Liver (tissue), 9 donors: Measurements from ENCODE around the gene EIF4G1. TPM values are rescaled to one million over a fixed set of nuclear protein-coding genes. Genes with fewer than 3 reads are reported as not detected.

ENCODE experiments used
- DNase-seq: peaks from one replicate; pipeline ENCODE4 v3.0.0-alpha.2; 2017; ENCODE audit warnings: low spot score
- H3K27ac ChIP-seq, 2 donors: one replicate each; pipeline ENCODE4 v1.7.0; 2013; ENCODE audit warnings: inconsistent platforms in 2 of 2, low read length in 2 of 2, control low read depth in 1 of 2, low read depth in 1 of 2, mild to moderate bottlenecking in 1 of 2
- H3K27me3 ChIP-seq, 4 donors: one replicate each; pipeline versions ENCODE4 v1.6.1 to v1.7.0; 2013; ENCODE audit warnings: low read length in 3 of 4, inconsistent platforms in 1 of 4, mild to moderate bottlenecking in 1 of 4, moderate library complexity in 1 of 4; ENCODE audit not compliant: control insufficient read depth in 4 of 4, insufficient read depth in 4 of 4
- H3K36me3 ChIP-seq, 4 donors: one replicate each; pipeline versions ENCODE4 v1.6.1 to v1.7.0; 2013; ENCODE audit warnings: low read length in 3 of 4, mild to moderate bottlenecking in 3 of 4, low read depth in 1 of 4, moderate library complexity in 1 of 4; ENCODE audit not compliant: control insufficient read depth in 4 of 4, insufficient read depth in 3 of 4
- H3K4me1 ChIP-seq, 4 donors: one replicate each; pipeline versions ENCODE4 v1.6.1 to v1.7.0; 2013; ENCODE audit warnings: low read length in 3 of 4, mild to moderate bottlenecking in 3 of 4, moderate library complexity in 1 of 4; ENCODE audit not compliant: control insufficient read depth in 4 of 4, insufficient read depth in 4 of 4
- H3K4me3 ChIP-seq, 3 donors: one replicate each; pipeline versions ENCODE4 v1.6.1 to v1.7.0; 2013; ENCODE audit warnings: low read length in 3 of 3, control low read depth in 1 of 3, low read depth in 1 of 3, mild to moderate bottlenecking in 1 of 3
- H3K9ac ChIP-seq, 2 donors: one replicate each; pipeline ENCODE4 v1.7.0; 2013; ENCODE audit warnings: low read length in 2 of 2, mild to moderate bottlenecking in 2 of 2, moderate library complexity in 2 of 2, control low read depth in 1 of 2, low read depth in 1 of 2
- H3K9me3 ChIP-seq, 4 donors: one replicate each; pipeline versions ENCODE4 v1.6.1 to v1.7.0; 2013; ENCODE audit warnings: low read length in 3 of 4; ENCODE audit not compliant: control insufficient read depth in 4 of 4
- ATF3 ChIP-seq: IDR thresholded peaks from 2 replicates; pipeline ENCODE4 v1.6.1; 2016; ENCODE audit warnings: antibody characterized with exemption
- CTCF ChIP-seq: fragments of 150-350 bp; IDR thresholded peaks from 2 replicates; pipeline ENCODE4 v1.5.1; 2017; ENCODE audit warnings: improper control_type of control experiment, low read depth, low read length; ENCODE audit not compliant: missing input control
- FOXA1 ChIP-seq: IDR thresholded peaks from 2 replicates; pipeline ENCODE4 v1.6.1; 2016; ENCODE audit warnings: antibody characterized with exemption
- FOXA2 ChIP-seq: IDR thresholded peaks from 2 replicates; pipeline ENCODE4 v1.6.1; 2016; ENCODE audit warnings: antibody characterized with exemption
- GABPA ChIP-seq, 2 donors: IDR thresholded peaks in 1 of 2; conservative IDR thresholded peaks in 1 of 2; 2 replicates each; pipeline ENCODE4 v1.6.1; 2016; ENCODE audit warnings: antibody characterized with exemption in 2 of 2, mild to moderate bottlenecking in 1 of 2, moderate library complexity in 1 of 2
- HNF4A ChIP-seq, 2 donors: conservative IDR thresholded peaks; 2 replicates each; pipeline ENCODE4 v1.6.1; 2016; ENCODE audit warnings: antibody characterized with exemption in 2 of 2, mild to moderate bottlenecking in 2 of 2
- HNF4G ChIP-seq: IDR thresholded peaks from 2 replicates; pipeline ENCODE4 v1.6.1; 2016; ENCODE audit warnings: antibody characterized with exemption
- JUND ChIP-seq, 2 donors: IDR thresholded peaks; 2 replicates each; pipeline ENCODE4 v1.6.1; 2016; ENCODE audit warnings: antibody characterized with exemption in 2 of 2
- NR2F2 ChIP-seq: IDR thresholded peaks from 2 replicates; pipeline ENCODE4 v1.6.1; 2016; ENCODE audit warnings: antibody characterized with exemption
- RAD21 ChIP-seq, 2 donors: IDR thresholded peaks; 2 replicates each; pipeline ENCODE4 v1.6.1; 2016; ENCODE audit warnings: antibody characterized with exemption in 2 of 2, mild to moderate bottlenecking in 2 of 2
- RXRA ChIP-seq, 2 donors: IDR thresholded peaks; 2 replicates each; pipeline ENCODE4 v1.6.1; 2017 to 2018; ENCODE audit warnings: antibody characterized with exemption in 2 of 2, mild to moderate bottlenecking in 1 of 2
- SP1 ChIP-seq: IDR thresholded peaks from 2 replicates; pipeline ENCODE4 v1.6.1; 2018; ENCODE audit warnings: antibody characterized with exemption, mild to moderate bottlenecking
- TAF1 ChIP-seq: conservative IDR thresholded peaks from 2 replicates; pipeline ENCODE4 v1.6.1; 2016; ENCODE audit warnings: antibody characterized with exemption, mild to moderate bottlenecking
- YY1 ChIP-seq: IDR thresholded peaks from 2 replicates; pipeline ENCODE4 v1.6.1; 2016; ENCODE audit warnings: antibody characterized with exemption, mild to moderate bottlenecking
- ZBTB33 ChIP-seq: IDR thresholded peaks from 2 replicates; pipeline ENCODE4 v1.6.1; 2016; ENCODE audit warnings: antibody characterized with exemption
- WGBS: extraction: QIAGEN DNeasy Blood & Tissue Kit; methylation state at CpG from one replicate; pipeline ENCODE4 v1.1.7; 2013; 5-methylcytosine and 5-hydroxymethylcytosine counted together
- polyA plus RNA-seq, 2 donors: library from polyadenylated mRNA; stranded (reverse) in 1 of 2; unstranded in 1 of 2; fragments of 200-250 nt in 1 of 2; fragments of >200 nt in 1 of 2; fragmentation: Nextera tagmentation in 1 of 2; extraction: Ambion mirVana in 1 of 2; gene quantifications; one replicate each; pipeline versions ENCODE4 v1.2.1 to v1.2.3, GENCODE V29; 2013 to 2015
- total RNA-seq, 2 donors: library from RNA; depleted of rRNA; stranded (reverse); fragments of >200 nt; gene quantifications; one replicate each; pipeline ENCODE4 v1.2.3, GENCODE V29; 2014
- TF ChIP-seq, protein P1 (sequence below): IDR thresholded peaks from 2 replicates; pipeline ENCODE4 v1.6.1; 2016; ENCODE audit warnings: antibody characterized with exemption, mild to moderate bottlenecking
- donor health status: healthy.
- donor health status: healthy.
- donor health status: healthy.
- donor health status: healthy.
- donor health status: healthy.

Gene EIF4G1
- total and polyA plus RNA-seq, 4 donors = 140 to 329 (median 207) TPM

DNA sequence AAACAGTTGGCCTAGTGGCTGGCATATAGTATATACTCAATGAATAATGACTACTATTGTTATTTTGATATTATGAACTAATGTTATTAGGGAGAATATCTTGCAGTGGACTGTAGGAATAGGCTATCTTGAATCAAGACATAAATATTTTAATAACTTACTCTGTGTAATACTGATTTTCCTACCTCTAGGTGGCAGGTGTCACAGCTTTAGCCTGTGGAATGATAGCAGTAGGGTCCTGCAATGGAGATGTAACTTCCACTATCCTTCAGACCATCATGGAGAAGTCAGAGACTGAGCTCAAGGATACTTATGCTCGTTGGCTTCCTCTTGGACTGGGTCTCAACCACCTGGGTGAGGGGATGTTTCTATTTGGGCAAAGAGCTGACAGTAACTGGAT lies 8.8 kb upstream of the EIF4G1 start (continued):
- no peak for TF ChIP-seq ZBTB33
- no peak for TF ChIP-seq RXRA (IDR thresholded peaks at IDR 0.05)
- peak; percentile 59 to 72 for TF ChIP-seq RAD21 (IDR thresholded peaks at IDR 0.05)

GRCh38 chr3:184306341-184306972 lies 7.9 kb upstream of the EIF4G1 start:
- H3K4me3 ChIP-seq = no peak overlapping the region
- DNase-seq = no peak
- no peak overlapping the region for H3K27ac ChIP-seq
- H3K9ac ChIP-seq = no peak overlapping the region
- 92% methylated on average over 4 of the region's 4 CpGs for WGBS
- peaks cover 14 to 70% (median 65%) of the 10 kb centered on the region in 4 donors for H3K36me3 ChIP-seq
- H3K4me1 ChIP-seq = peaks cover 0 to 2% (median under 1%) of the 10 kb centered on the region in 4 donors
- H3K9me3 ChIP-seq = no peaks in the 10 kb centered on the region
- TF ChIP-seq ATF3 (no peak), ZBTB33 (no peak), RXRA (IDR thresholded peaks at IDR 0.05) (no peak), SP1 (no peak), HNF4A (conservative IDR thresholded peaks at IDR 0.05) (no peak), FOXA1 (no peak), JUND (IDR thresholded peaks at IDR 0.05) (no peak), NR2F2 (no peak), TAF1 (no peak), GABPA (IDR thresholded peaks at IDR 0.05 in 1 of 2, conservative IDR thresholded peaks at IDR 0.05 in 1 of 2) (no peak), CTCF (no peak)
- H3K27me3 ChIP-seq = no peaks in the 10 kb centered on the region

DNA sequence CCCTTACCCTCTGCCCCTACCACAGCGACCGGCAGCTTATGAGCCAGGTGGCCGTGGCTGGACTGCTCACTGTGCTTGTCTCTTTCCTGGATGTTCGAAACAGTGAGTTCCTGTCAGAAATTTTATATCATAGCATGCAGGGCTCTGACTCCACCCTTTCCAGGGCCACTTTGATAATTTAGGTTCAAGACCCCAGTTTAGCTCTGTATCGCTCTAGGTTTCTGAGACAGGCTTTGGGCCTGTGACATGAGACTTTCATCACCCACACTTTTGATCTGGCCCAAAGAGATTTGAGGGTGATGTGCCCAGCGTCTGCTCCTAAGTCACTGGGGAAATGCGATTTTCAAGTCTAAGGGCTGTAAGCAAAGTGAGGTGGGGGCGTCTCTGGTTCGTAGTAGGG lies 6.5 kb upstream of the EIF4G1 start:
- 95% methylated on average over 9 of the region's 9 CpGs for WGBS
- TF ChIP-seq JUND (IDR thresholded peaks at IDR 0.05) (no peak), ATF3 (no peak), ZBTB33 (no peak), TAF1 (no peak), FOXA2 (no peak), GABPA (IDR thresholded peaks at IDR 0.05 in 1 of 2, conservative IDR thresholded peaks at IDR 0.05 in 1 of 2) (no peak), HNF4G (no peak), SP1 (no peak), RXRA (IDR thresholded peaks at IDR 0.05) (no peak), YY1 (no peak), HNF4A (conservative IDR thresholded peaks at IDR 0.05) (no peak), FOXA1 (no peak), RAD21 (IDR thresholded peaks at IDR 0.05) (no peak)
- TF ChIP-seq, protein P1, sequence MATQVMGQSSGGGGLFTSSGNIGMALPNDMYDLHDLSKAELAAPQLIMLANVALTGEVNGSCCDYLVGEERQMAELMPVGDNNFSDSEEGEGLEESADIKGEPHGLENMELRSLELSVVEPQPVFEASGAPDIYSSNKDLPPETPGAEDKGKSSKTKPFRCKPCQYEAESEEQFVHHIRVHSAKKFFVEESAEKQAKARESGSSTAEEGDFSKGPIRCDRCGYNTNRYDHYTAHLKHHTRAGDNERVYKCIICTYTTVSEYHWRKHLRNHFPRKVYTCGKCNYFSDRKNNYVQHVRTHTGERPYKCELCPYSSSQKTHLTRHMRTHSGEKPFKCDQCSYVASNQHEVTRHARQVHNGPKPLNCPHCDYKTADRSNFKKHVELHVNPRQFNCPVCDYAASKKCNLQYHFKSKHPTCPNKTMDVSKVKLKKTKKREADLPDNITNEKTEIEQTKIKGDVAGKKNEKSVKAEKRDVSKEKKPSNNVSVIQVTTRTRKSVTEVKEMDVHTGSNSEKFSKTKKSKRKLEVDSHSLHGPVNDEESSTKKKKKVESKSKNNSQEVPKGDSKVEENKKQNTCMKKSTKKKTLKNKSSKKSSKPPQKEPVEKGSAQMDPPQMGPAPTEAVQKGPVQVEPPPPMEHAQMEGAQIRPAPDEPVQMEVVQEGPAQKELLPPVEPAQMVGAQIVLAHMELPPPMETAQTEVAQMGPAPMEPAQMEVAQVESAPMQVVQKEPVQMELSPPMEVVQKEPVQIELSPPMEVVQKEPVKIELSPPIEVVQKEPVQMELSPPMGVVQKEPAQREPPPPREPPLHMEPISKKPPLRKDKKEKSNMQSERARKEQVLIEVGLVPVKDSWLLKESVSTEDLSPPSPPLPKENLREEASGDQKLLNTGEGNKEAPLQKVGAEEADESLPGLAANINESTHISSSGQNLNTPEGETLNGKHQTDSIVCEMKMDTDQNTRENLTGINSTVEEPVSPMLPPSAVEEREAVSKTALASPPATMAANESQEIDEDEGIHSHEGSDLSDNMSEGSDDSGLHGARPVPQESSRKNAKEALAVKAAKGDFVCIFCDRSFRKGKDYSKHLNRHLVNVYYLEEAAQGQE = no peak
- H3K4me3 ChIP-seq = no peak overlapping the region
- no peaks in the 10 kb centered on the region for H3K9me3 ChIP-seq
- peaks cover 10 to 57% (median 51%) of the 10 kb centered on the region in 4 donors for H3K36me3 ChIP-seq
- DNase-seq = no peak
- peaks cover 0 to 7% (median 5%) of the 10 kb centered on the region in 4 donors for H3K4me1 ChIP-seq
- H3K27me3 ChIP-seq = no peaks in the 10 kb centered on the region
- H3K9ac ChIP-seq = no peak overlapping the region
- no peak overlapping the region for H3K27ac ChIP-seq
